WI38 (cell line): ENCODE data around the gene ADGRL4.

Source experiments
- H3K4me3 ChIP-seq: 2 replicates; pipeline ENCODE4 v1.5.1; 2011; ENCODE audit warnings: low read depth, mild to moderate bottlenecking, control low read depth, low read length
- CTCF ChIP-seq: IDR thresholded peaks from 2 replicates; pipeline ENCODE4 v1.5.1; 2012; ENCODE audit warnings: low read depth, mild to moderate bottlenecking, control low read depth, low read length

ADGRL4 gene

GRCh38 chr1:79041666-79042065 is 35.1 kb upstream of the ADGRL4 start:
- no peak for TF ChIP-seq CTCF
- no peak overlapping the region for H3K4me3 ChIP-seq

GRCh38 chr1:79040424-79041082 is 34.0 kb upstream of the ADGRL4 start:
- TF ChIP-seq CTCF: no peak
- H3K4me3 ChIP-seq: peak overlapping the region; percentile 50

GRCh38 chr1:79037085-79037484 is 30.6 kb upstream of the ADGRL4 start:
- H3K4me3 ChIP-seq: no peak overlapping the region
- TF ChIP-seq CTCF: no peak

GRCh38 chr1:79012500-79012899 is 6.0 kb upstream of the ADGRL4 start:
- H3K4me3 ChIP-seq: no peak overlapping the region
- no peak for TF ChIP-seq CTCF

- no peak for TF ChIP-seq CTCF
- no peak overlapping the region for H3K4me3 ChIP-seq
Measured at GRCh38 chr1:79010589-79010988, 4.1 kb upstream of the ADGRL4 start.

GRCh38 chr1:79005945-79006344 is 585 bp downstream of the ADGRL4 start:
- TF ChIP-seq CTCF: no peak
- peak overlapping the region; percentile 53 for H3K4me3 ChIP-seq

GRCh38 chr1:79004916-79005315 is 1.6 kb downstream of the ADGRL4 start:
- TF ChIP-seq CTCF: no peak
- no peak overlapping the region for H3K4me3 ChIP-seq
